Brain microvascular endothelial cell (primary cell): ENCODE data around the gene TICRR.

Experiments
- DNase-seq: peaks from one replicate; pipeline ENCODE4 v3.0.0-alpha.2; 2020
- H3K27ac ChIP-seq: fragments of 250-450 bp; sonication (Bioruptor Pico); 2 replicates; pipeline ENCODE4 v1.5.1; 2020; ENCODE audit warnings: mild to moderate bottlenecking, moderate library complexity
- H3K27me3 ChIP-seq: fragments of 250-450 bp; sonication (Bioruptor Pico); replicated peaks from 2 replicates; pipeline ENCODE4 v1.5.1; 2020; ENCODE audit warnings: mild to moderate bottlenecking
- H3K36me3 ChIP-seq: fragments of 250-450 bp; sonication (Bioruptor Pico); replicated peaks from 2 replicates; pipeline ENCODE4 v1.5.1; 2020; ENCODE audit warnings: mild to moderate bottlenecking
- H3K4me3 ChIP-seq: 2 replicates; pipeline ENCODE4 v1.5.1; 2011; ENCODE audit warnings: low read depth, mild to moderate bottlenecking, control low read depth, low read length, moderate library complexity
- CTCF ChIP-seq: IDR thresholded peaks from 2 replicates; pipeline ENCODE4 v1.5.1; 2011; ENCODE audit warnings: low read depth, mild to moderate bottlenecking, moderate library complexity, low read length, control low read depth, inconsistent platforms; ENCODE audit errors: missing control alignments
- in situ Hi-C: cut with HindIII; loops from 2 replicates; pipeline ENCODE4 v1.10.0; 2017; ENCODE audit warnings: low sequenced_read_pairs, low pct_ligation_motif_present

The TICRR gene

GRCh38 chr15:89648106-89649012 is 73.1 kb downstream of the TICRR start:
- TF ChIP-seq CTCF: no peak
- in situ Hi-C loops: no loop called here
- no peak for DNase-seq
- Histone ChIP-seq H3K27me3 (no peaks in the 10 kb centered on the region), H3K36me3 (peaks cover 11% of the 10 kb centered on the region), H3K27ac (no peak overlapping the region), H3K4me3 (no peak overlapping the region)

DNA sequence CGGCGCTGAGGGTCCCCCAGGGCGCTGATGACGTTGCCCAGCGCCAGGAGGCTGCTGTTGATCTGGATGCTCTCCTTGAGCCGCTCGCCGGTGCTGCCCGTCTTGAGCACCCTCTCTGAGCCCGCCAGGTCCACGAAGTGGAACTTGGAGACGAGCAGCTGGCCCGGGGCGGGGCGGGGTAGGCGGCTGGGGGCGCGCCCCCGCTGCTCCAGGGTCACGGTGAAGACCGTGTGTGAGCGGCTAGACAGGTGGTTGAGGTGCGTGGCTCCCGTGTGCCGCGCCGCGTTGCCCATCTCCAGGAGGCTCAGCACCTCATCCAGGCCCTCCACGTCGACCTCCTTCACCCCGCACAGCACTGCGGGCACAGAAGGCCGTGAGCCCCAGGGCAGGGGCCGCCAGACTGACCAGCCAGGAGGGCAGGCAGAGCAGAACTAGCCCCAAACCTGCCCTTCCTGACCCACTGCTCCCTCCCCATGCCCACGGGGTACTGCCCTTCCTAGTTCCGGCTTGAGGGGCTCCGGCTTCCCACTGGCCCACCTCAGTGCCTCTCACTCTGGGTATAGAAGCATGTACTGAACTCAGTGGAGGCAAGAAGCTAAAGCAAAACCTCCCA is 73.8 kb downstream of the TICRR start:
- H3K27ac ChIP-seq: no peak overlapping the region
- no peak for TF ChIP-seq CTCF
- H3K36me3 ChIP-seq: peaks cover 11% of the 10 kb centered on the region
- no peak for DNase-seq
- no peak overlapping the region for H3K4me3 ChIP-seq
- no peaks in the 10 kb centered on the region for H3K27me3 ChIP-seq
- in situ Hi-C loops: no loop called here

- no peaks in the 10 kb centered on the region for H3K27me3 ChIP-seq
- in situ Hi-C loops: no loop called here
- no peak for DNase-seq
- H3K36me3 ChIP-seq: peaks cover 11% of the 10 kb centered on the region
- no peak for TF ChIP-seq CTCF
- no peak overlapping the region for H3K4me3 ChIP-seq
- H3K27ac ChIP-seq: no peak overlapping the region
These were observed 74.4 kb downstream of the TICRR start for GRCh38 chr15:89649716-89650115.

GRCh38 chr15:89652131-89652530 is 76.9 kb downstream of the TICRR start:
- no peak overlapping the region for H3K27ac ChIP-seq
- no peak overlapping the region for H3K4me3 ChIP-seq
- DNase-seq: no peak
- in situ Hi-C loops: no loop called here
- peaks cover 8% of the 10 kb centered on the region for H3K36me3 ChIP-seq
- H3K27me3 ChIP-seq: no peaks in the 10 kb centered on the region
- no peak for TF ChIP-seq CTCF

DNA sequence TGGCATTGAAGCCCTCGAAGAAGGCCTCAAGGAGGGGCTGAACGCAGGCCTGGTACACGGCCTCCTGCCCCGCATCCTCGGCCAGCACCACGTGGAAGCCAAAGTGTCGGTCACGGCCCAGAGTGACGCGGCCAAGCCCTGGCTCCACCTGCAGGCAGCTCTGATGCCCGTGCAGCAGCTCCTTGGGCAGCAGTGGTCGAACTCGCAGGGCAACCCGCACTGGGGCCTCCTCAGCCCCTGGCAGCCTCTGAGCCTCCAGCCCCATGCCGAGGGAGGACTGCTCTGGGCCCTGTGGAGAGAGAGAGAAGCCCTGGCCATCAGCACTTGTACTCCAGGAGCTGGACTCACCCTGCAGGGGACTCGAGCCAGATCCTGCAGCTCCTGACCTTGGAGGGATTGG is 77.4 kb downstream of the TICRR start:
- TF ChIP-seq CTCF: peak; percentile 3

More for the DNA sequence above, 77.4 kb downstream of the TICRR start:
- no peak overlapping the region for H3K27ac ChIP-seq
- H3K4me3 ChIP-seq: no peak overlapping the region
- DNase-seq: no peak
- no peaks in the 10 kb centered on the region for H3K27me3 ChIP-seq
- in situ Hi-C loops: no loop called here
- H3K36me3 ChIP-seq: peaks cover 8% of the 10 kb centered on the region
